Fibroblast of lung (primary cell): ENCODE data around the gene FMNL3. TPM values are rescaled to one million over a fixed set of nuclear protein-coding genes. Genes with fewer than 3 reads are reported as not detected.

Source experiments
- DNase-seq, 2 donors: peaks; one replicate each; pipeline versions ENCODE4 v3.0.0 to v3.0.0-alpha.2; 2010; ENCODE audit warnings: low read depth in 2 of 2
- H2AFZ ChIP-seq: 2 replicates; pipeline ENCODE4 v1.5.1; 2012; ENCODE audit warnings: low read length, control low read depth, inconsistent platforms
- H3K27ac ChIP-seq: 2 replicates; pipeline ENCODE4 v1.5.1; 2011; ENCODE audit warnings: low read length, control low read depth; ENCODE audit not compliant: insufficient read depth
- H3K27me3 ChIP-seq: 2 replicates; pipeline ENCODE4 v1.5.1; 2011; ENCODE audit warnings: mild to moderate bottlenecking, low read length; ENCODE audit not compliant: control insufficient read depth, insufficient read depth
- H3K36me3 ChIP-seq: 2 replicates; pipeline ENCODE4 v1.5.1; 2011; ENCODE audit warnings: low read length; ENCODE audit not compliant: control insufficient read depth, insufficient read depth
- H3K4me1 ChIP-seq: 2 replicates; pipeline ENCODE4 v1.5.1; 2011; ENCODE audit warnings: low read length; ENCODE audit not compliant: control insufficient read depth, insufficient read depth; ENCODE audit errors: extremely low read depth
- H3K4me2 ChIP-seq: 2 replicates; pipeline ENCODE4 v1.5.1; 2011; ENCODE audit warnings: low read length, control low read depth; ENCODE audit not compliant: insufficient read depth; ENCODE audit errors: extremely low read depth
- H3K4me3 ChIP-seq, 4 experiments: fragments of 200-600 bp in 1 of 4; sonication (generic) in 1 of 4; replicated peaks in 1 of 4; 2 replicates each; pipeline ENCODE4 v1.5.1; 2011 to 2016; ENCODE audit warnings: low read length in 4 of 4, low read depth in 3 of 4, mild to moderate bottlenecking in 3 of 4, control low read depth in 2 of 4, inconsistent platforms in 1 of 4, mixed read lengths in 1 of 4; ENCODE audit not compliant: insufficient read depth in 1 of 4; ENCODE audit errors: control extremely low read depth in 1 of 4
- H3K79me2 ChIP-seq: 2 replicates; pipeline ENCODE4 v1.5.1; 2012; ENCODE audit warnings: mild to moderate bottlenecking, low read length, inconsistent platforms; ENCODE audit not compliant: control insufficient read depth, insufficient read depth
- H3K9ac ChIP-seq: 2 replicates; pipeline ENCODE4 v1.5.1; 2011; ENCODE audit warnings: mild to moderate bottlenecking, low read length, control low read depth; ENCODE audit not compliant: insufficient read depth
- H3K9me3 ChIP-seq: 2 replicates; pipeline ENCODE4 v1.5.1; 2012; ENCODE audit warnings: low read depth, low read length; ENCODE audit not compliant: control insufficient read depth, insufficient read depth
- H4K20me1 ChIP-seq: 2 replicates; pipeline ENCODE4 v1.5.1; 2011; ENCODE audit warnings: low read length; ENCODE audit not compliant: control insufficient read depth, insufficient read depth; ENCODE audit errors: extremely low read depth
- CTCF ChIP-seq, 2 donors: IDR thresholded peaks in 1 of 2; conservative IDR thresholded peaks in 1 of 2; 1 replicate in 1 of 2; 2 replicates in 1 of 2; pipeline ENCODE4 v1.5.1; 2011 to 2012; ENCODE audit warnings: low read length in 2 of 2, control low read depth in 1 of 2, inconsistent platforms in 1 of 2, low read depth in 1 of 2, mild to moderate bottlenecking in 1 of 2
- EZH2 ChIP-seq: IDR thresholded peaks from 2 replicates; pipeline ENCODE4 v1.5.1; 2012; ENCODE audit warnings: low read length, control low read depth, mild to moderate bottlenecking; ENCODE audit errors: missing control alignments
- polyA plus RNA-seq, 2 donors: library from polyadenylated mRNA; depleted of rRNA in 1 of 2; stranded (reverse) in 1 of 2; unstranded in 1 of 2; fragments of >200 nt; gene quantifications; 2 replicates each; pipeline ENCODE4 v1.2.1, GENCODE V29; 2011 to 2012; ENCODE audit warnings: missing spikeins in 1 of 2
- total RNA-seq: library from RNA; depleted of rRNA; stranded (reverse); fragments of >200 nt; gene quantifications from 2 replicates; pipeline ENCODE4 v1.2.1, GENCODE V29; 2014

The FMNL3 gene
- total and polyA plus RNA-seq, 2 donors (not counting 1 experiment from before 2014, with no cell fraction given) = 15.0 to 22.5 TPM

- DNase-seq = no peak
- H3K4me1 ChIP-seq = peaks cover 2% of the 10 kb centered on the region
- no peaks in the 10 kb centered on the region for H3K79me2 ChIP-seq
- no peak overlapping the region for H2AFZ ChIP-seq
- no peaks in the 10 kb centered on the region for H3K9me3 ChIP-seq
- H3K9ac ChIP-seq = no peak overlapping the region
- no peak overlapping the region for H3K4me3 ChIP-seq
- no peak overlapping the region for H3K27ac ChIP-seq
- TF ChIP-seq EZH2 (no peak), CTCF (conservative IDR thresholded peaks at IDR 0.05 in 1 of 2, IDR thresholded peaks at IDR 0.05 in 1 of 2; ENCODE audit: low read depth in 1 of 2, low read length in 2 of 2) (no peak)
- no peak overlapping the region for H3K4me2 ChIP-seq
- no peaks in the 10 kb centered on the region for H3K27me3 ChIP-seq
- H4K20me1 ChIP-seq = no peaks in the 10 kb centered on the region
- H3K36me3 ChIP-seq = no peaks in the 10 kb centered on the region
Measured at GRCh38 chr12:49635656-49636055, 71.5 kb downstream of the FMNL3 start.

GRCh38 chr12:49635036-49635435 is 72.2 kb downstream of the FMNL3 start:
- Histone ChIP-seq H3K27me3 (no peaks in the 10 kb centered on the region), H3K4me2 (no peak overlapping the region), H3K4me3 (no peak overlapping the region), H3K79me2 (no peaks in the 10 kb centered on the region), H3K4me1 (peaks cover 2% of the 10 kb centered on the region), H3K9me3 (no peaks in the 10 kb centered on the region), H3K27ac (no peak overlapping the region), H3K9ac (no peak overlapping the region), H4K20me1 (no peaks in the 10 kb centered on the region), H3K36me3 (no peaks in the 10 kb centered on the region), H2AFZ (no peak overlapping the region)
- DNase-seq = no peak
- TF ChIP-seq EZH2 (no peak), CTCF (conservative IDR thresholded peaks at IDR 0.05 in 1 of 2, IDR thresholded peaks at IDR 0.05 in 1 of 2; ENCODE audit: low read depth in 1 of 2, low read length in 2 of 2) (no peak)

- H3K9ac ChIP-seq = no peak overlapping the region
- H2AFZ ChIP-seq = no peak overlapping the region
- no peak overlapping the region for H3K27ac ChIP-seq
- H4K20me1 ChIP-seq = no peaks in the 10 kb centered on the region
- no peaks in the 10 kb centered on the region for H3K9me3 ChIP-seq
- no peak for DNase-seq
- no peaks in the 10 kb centered on the region for H3K27me3 ChIP-seq
- no peak overlapping the region for H3K4me2 ChIP-seq
- H3K36me3 ChIP-seq = no peaks in the 10 kb centered on the region
- H3K79me2 ChIP-seq = no peaks in the 10 kb centered on the region
- no peak for TF ChIP-seq CTCF (conservative IDR thresholded peaks at IDR 0.05 in 1 of 2, IDR thresholded peaks at IDR 0.05 in 1 of 2; ENCODE audit: low read depth in 1 of 2, low read length in 2 of 2)
- no peak for TF ChIP-seq EZH2
- peaks cover 2% of the 10 kb centered on the region for H3K4me1 ChIP-seq
- no peak overlapping the region for H3K4me3 ChIP-seq
Measured at GRCh38 chr12:49633703-49634345, 73.4 kb downstream of the FMNL3 start.
